Left lung (tissue), 10 donors: ENCODE data around the gene MED8. TPM values are rescaled to one million over a fixed set of nuclear protein-coding genes. Genes with fewer than 3 reads are reported as not detected.

ENCODE experiments used
- ATAC-seq: fragments of 200-7000 bp; cut with Tn5 transposase; one replicate; pipeline ENCODE4 v1.9.1; 2020; ENCODE audit warnings: moderate library complexity
- DNase-seq, 4 donors: peaks; one replicate each; pipeline ENCODE4 v3.0.0-alpha.2; 2013 to 2020
- H3K27ac ChIP-seq, 2 donors: fragments of 200-600 bp; sonication (generic) in 1 of 2; one replicate each; pipeline versions ENCODE4 v1.5.0 to v1.8.0; 2020 to 2021
- H3K27me3 ChIP-seq, 2 donors: fragments of 200-600 bp; sonication (generic) in 1 of 2; one replicate each; pipeline versions ENCODE4 v1.5.0 to v1.8.0; 2020 to 2021
- H3K36me3 ChIP-seq, 2 donors: fragments of 200-600 bp; sonication (generic) in 1 of 2; one replicate each; pipeline versions ENCODE4 v1.5.0 to v1.8.0; 2020 to 2021
- H3K4me1 ChIP-seq, 2 donors: fragments of 200-600 bp; one replicate each; pipeline ENCODE4 v1.8.0; 2021
- H3K4me3 ChIP-seq, 2 donors: fragments of 200-600 bp; sonication (generic) in 1 of 2; one replicate each; pipeline versions ENCODE4 v1.5.0 to v1.8.0; 2020 to 2021; ENCODE audit warnings: mild to moderate bottlenecking in 1 of 2
- H3K9me3 ChIP-seq, 2 donors: fragments of 200-600 bp; sonication (generic) in 1 of 2; one replicate each; pipeline versions ENCODE4 v1.5.0 to v1.8.0; 2020 to 2021
- intact Hi-C, 2 donors: fragments of 100-400 bp; cut with DNase I; formaldehyde crosslinking; loops; one replicate each; pipeline versions ENCODE4 v1.11.2 to v1.14.2; 2022
- polyA plus RNA-seq, 6 donors: library from polyadenylated mRNA; unstranded; fragments of 120-200 nt; gene quantifications; one replicate each; pipeline ENCODE4 v1.2.1, GENCODE V29; 2013; ENCODE audit not compliant: insufficient read length in 6 of 6
- total RNA-seq, 2 donors: library from RNA; stranded (reverse); fragmentation: NEBNext Ultra II Directional; extraction: Animal tissue kit (Norgen Biotek cat#: 25700); gene quantifications; one replicate each; pipeline ENCODE4 v1.2.1, GENCODE V29; 2021
- TF ChIP-seq, protein P1 (sequence below), 2 donors: fragments of 200-600 bp; sonication (generic) in 1 of 2; IDR thresholded peaks; one replicate each; pipeline versions ENCODE4 v1.5.0 to v1.8.0; 2021; ENCODE audit warnings: antibody characterized with exemption in 2 of 2
- donor health status: DM: no; HTN: yes; CAD: no.
- donor health status: DM: no; HTN: no; CAD: no.

The MED8 gene
- total and polyA plus RNA-seq, 8 donors: 32.1 to 48.5 (median 37.1) TPM

DNA sequence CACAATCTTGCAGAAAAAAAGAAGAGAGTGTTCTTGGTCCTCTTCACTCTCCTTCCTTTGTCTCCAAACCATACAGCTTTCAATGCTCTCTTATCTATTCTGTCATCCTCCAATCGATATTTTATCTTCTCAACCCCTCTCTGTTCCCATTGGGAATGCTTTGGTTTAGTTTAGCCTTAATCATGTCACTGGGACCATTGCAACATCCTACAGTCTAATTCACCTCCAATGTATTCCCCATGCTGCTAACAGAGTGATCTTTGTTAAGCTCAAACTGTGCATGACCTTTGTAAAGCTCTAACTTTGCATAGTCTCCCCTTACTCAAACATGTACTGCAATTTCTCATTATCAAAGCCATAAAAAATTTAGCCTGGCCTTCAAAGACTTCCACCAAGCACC lies 49.0 kb downstream of the MED8 start:
- intact Hi-C loops: no loop called here
- Histone ChIP-seq H3K27me3 (no peaks in the 10 kb centered on the region), H3K36me3 (no peaks in the 10 kb centered on the region), H3K4me1 (no peaks in the 10 kb centered on the region), H3K27ac (no peak overlapping the region), H3K4me3 (no peak overlapping the region), H3K9me3 (no peaks in the 10 kb centered on the region)
- no peak for DNase-seq
- TF ChIP-seq, protein P1, sequence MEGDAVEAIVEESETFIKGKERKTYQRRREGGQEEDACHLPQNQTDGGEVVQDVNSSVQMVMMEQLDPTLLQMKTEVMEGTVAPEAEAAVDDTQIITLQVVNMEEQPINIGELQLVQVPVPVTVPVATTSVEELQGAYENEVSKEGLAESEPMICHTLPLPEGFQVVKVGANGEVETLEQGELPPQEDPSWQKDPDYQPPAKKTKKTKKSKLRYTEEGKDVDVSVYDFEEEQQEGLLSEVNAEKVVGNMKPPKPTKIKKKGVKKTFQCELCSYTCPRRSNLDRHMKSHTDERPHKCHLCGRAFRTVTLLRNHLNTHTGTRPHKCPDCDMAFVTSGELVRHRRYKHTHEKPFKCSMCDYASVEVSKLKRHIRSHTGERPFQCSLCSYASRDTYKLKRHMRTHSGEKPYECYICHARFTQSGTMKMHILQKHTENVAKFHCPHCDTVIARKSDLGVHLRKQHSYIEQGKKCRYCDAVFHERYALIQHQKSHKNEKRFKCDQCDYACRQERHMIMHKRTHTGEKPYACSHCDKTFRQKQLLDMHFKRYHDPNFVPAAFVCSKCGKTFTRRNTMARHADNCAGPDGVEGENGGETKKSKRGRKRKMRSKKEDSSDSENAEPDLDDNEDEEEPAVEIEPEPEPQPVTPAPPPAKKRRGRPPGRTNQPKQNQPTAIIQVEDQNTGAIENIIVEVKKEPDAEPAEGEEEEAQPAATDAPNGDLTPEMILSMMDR (IDR thresholded peaks at IDR 0.05): no peak
- no peak for ATAC-seq

DNA sequence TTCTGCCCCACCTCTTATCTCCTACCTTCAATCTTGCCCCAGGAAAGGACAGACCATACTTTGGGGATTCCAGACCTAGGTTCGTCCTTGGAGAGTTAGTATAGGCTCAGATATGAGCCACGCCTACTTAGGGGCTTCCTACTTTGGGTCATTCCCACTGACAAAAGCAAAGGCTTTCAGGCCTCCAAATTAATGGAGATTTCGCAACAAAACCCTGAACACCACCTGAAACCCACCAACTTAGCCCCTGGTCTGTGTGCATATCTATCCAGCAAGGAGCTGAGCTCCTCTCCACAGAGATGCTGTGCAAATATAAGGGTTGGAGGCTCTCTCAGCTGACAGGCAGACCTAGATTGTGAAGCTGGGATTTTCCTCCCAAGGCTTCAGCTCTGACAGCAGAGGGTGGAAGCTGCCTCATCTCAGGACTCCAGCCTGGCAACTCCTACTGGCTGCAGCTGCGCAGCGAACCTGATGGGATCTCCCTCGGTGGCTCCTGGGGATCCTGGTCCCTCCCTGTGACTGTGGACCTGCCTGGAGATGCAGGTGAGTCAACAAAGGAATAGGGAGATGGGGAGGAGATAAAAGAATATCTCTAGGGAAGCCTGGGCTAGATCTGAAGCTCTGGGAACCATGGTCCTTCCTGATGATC lies 49.9 kb downstream of the MED8 start:
- intact Hi-C loops: no loop called here
- Histone ChIP-seq H3K27ac (no peak overlapping the region), H3K9me3 (no peaks in the 10 kb centered on the region), H3K4me3 (no peak overlapping the region), H3K36me3 (no peaks in the 10 kb centered on the region), H3K4me1 (no peaks in the 10 kb centered on the region), H3K27me3 (no peaks in the 10 kb centered on the region)
- DNase-seq (no peak), ATAC-seq (no peak)
- TF ChIP-seq, protein P1 (IDR thresholded peaks at IDR 0.05): no peak

DNA sequence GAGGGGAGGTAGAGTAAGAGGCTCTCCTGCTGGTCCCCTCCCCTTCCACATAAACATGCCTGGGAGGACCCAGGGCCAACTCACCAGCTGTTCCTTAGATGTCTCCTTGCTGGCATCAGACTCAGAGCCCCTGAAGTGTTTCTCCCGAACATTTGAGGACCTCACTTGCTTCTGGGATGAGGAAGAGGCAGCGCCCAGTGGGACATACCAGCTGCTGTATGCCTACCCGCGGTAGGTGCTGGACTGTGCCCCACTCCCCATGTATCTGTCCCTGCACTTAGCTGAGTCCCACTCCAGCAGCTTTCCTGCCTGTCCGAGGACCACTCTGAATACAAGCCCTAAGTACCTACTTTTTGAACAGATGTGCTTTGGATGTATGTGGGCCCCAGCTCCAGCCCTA lies 51.6 kb downstream of the MED8 start:
- TF ChIP-seq, protein P1 (IDR thresholded peaks at IDR 0.05): no peak
- H3K9me3 ChIP-seq: no peaks in the 10 kb centered on the region
- intact Hi-C loops: no loop called here
- no peak overlapping the region for H3K27ac ChIP-seq
- H3K36me3 ChIP-seq: no peaks in the 10 kb centered on the region
- H3K27me3 ChIP-seq: no peaks in the 10 kb centered on the region
- H3K4me1 ChIP-seq: no peaks in the 10 kb centered on the region
- DNase-seq: no peak
- no peak overlapping the region for H3K4me3 ChIP-seq
- ATAC-seq: no peak

DNA sequence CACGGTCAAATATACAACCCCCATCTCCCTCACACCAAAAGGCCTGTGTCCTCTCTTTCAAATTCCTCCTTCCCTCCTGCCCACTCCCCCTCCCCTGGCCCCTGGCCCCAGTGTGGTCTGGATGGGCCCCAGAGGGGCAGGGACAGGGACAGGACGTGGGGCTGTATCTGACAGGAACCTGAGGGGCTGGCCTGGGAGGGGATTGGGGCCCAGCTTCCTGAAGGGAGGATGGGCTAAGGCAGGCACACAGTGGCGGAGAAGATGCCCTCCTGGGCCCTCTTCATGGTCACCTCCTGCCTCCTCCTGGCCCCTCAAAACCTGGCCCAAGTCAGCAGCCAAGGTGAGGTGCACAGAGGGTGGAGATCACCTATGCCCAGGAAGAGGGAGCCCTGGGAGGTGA lies 52.0 kb downstream of the MED8 start, which contains the start of gene MPL:
TSS of gene MPL (plus strand) at position 231 of the 400 bp plus-strand sequence. CDS start at position 262, 31 bp downstream.
- no peaks in the 10 kb centered on the region for H3K4me1 ChIP-seq
- no peak within 1 kb of the TSS for H3K4me3 ChIP-seq
- H3K36me3 ChIP-seq: no peaks in the 10 kb centered on the region
- no peak within 1 kb of the TSS for H3K27ac ChIP-seq
- ATAC-seq (no peak), DNase-seq (no peak)
- no peaks in the 10 kb centered on the region for H3K9me3 ChIP-seq
- H3K27me3 ChIP-seq: no peaks in the 10 kb centered on the region
- TF ChIP-seq, protein P1 (IDR thresholded peaks at IDR 0.05): no peak
- intact Hi-C loops: no loop called here

DNA sequence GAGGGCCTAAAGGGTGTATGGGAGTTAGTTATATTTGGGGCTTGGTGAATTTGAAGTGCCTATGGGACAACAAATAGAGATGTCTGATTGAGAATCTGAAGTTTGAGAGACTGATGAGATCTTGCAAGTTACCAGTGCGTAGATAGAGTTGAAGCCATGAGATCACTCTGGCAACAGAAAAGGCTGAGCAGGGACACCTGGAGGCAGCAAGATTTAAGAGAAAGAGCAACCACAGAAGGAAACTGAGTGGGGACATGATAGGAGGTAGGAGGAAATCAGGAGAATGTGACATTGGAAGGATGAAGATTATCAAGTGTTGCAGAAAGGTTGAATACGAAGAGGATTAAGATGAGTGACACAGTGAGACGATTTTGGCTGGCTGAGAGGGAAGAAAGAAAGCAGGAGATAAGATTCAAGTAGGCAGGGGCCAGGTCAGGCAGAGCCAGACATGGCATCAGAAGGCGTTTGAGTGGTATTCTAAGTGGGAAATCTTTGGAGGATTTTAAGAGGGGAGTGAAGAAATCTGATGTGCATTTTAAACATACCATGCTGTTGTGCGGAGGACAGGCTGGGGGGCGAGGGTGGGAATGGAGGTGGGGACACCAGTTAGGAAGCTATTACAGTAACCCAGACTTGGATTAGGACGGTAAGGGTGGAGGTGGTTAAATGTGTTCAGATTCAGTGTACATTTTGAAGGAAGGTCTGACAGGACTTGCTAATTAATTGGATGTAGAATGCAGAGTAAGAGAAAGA lies 55.0 kb downstream of the MED8 start:
- no peaks in the 10 kb centered on the region for H3K9me3 ChIP-seq
- DNase-seq (no peak), ATAC-seq (no peak)
- H3K4me1 ChIP-seq: peaks cover 0 to 12% of the 10 kb centered on the region in 2 donors
- intact Hi-C loops: no loop called here
- no peak overlapping the region for H3K4me3 ChIP-seq
- H3K27ac ChIP-seq: no peak overlapping the region
- no peaks in the 10 kb centered on the region for H3K36me3 ChIP-seq
- TF ChIP-seq, protein P1 (IDR thresholded peaks at IDR 0.05): no peak
- H3K27me3 ChIP-seq: no peaks in the 10 kb centered on the region
